NCI-H446 treated with DMSO at 0.1 percent for 48 hours (cell line): ENCODE measurements around the gene ITIH1.
"Not testable (repeated sequence)": the region's sequence is repeated elsewhere in the genome, so short reads cannot be mapped to it uniquely, and the experiment has no call there.

Source experiments
- DNase-seq: peaks from one replicate; lab custom pipeline; 2025; lab: John Stamatoyannopoulos, UW

ITIH1 gene

DNA sequence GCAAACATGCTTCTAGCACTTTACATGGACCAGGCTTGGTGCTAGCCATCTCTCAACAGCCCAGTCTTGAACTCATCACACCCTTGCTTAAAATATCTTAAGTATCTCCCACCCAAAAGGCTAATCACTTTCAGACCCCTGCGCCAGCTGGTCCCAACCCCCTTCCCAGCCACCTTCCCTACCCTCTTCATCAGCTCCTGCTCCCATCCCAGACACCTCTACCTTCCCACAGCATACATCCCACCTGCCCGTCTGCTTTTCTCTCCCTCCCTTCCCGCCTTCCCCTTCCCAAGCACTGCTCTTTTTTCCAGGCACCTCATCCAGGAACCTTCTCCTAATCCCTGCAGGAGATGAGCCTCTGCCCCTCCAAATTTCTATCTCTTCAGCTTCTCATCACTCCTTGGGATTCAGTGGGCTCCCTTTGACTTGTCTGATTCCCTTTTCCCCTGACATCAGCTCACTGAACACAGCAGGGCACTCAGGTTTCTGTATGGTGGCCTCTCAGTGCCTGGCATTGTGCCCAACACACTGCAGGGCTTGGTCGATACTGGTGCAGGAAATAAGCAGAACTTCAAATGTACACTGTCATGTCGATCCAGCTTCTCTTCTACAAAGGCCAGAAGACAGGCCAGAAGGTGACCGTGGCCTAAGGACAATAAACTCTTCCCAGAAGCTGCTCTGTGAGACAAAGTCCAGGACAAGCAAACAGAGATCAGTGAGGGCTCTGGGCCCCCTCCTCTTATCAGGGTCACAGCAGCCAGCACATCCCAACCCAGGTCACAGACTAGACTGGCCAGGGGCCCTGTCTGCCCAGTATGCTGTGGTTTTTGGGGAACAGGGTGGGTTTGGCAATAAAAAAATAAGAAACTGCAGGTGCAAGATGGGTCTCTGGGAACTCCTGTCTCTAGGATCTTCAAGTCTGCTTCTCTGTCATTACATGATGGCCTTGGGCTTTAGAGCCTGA lies 2.2 kb upstream of the ITIH1 start:
- DNase-seq = no peak

DNA sequence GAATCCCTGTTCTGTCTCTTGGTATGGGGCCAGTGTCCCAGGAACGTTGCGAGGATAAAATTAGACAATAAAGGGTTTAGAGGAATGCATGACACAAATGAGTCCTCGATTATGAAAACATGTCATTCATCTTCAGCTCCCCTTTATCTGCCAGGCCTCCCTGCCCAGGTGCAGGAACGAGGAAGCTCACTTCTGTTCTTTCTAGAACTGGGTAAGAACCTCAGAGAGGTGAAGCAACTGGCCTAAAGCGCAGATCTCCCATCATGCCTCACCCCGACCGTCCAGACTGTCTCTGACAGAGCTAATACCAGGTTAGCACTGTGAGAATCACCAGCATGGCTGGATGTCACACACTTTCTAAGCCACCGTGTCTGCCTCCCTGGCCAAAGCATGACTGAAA lies 1.5 kb upstream of the ITIH1 start:
- no peak for DNase-seq

DNA sequence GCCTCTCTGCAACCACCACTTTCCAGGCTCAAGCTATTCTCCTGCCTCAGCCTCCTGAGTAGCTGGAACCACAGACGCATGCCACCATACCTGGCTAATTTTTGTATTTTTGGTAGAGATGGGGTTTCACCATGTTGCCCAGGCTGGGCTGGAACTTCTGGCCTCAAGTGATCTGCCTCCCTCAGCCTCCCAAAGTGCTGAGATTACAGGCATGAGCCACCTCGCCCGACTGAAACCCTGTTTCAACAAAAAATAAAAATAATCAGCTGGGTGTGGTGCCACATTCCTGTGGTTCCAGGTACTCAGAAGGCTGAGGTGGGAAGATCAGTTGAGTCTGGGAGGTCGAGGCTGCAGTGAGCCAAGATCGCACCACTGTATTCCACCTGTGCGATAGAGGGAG lies 913 bp upstream of the ITIH1 start:
- not testable (repeated sequence) for DNase-seq

DNA sequence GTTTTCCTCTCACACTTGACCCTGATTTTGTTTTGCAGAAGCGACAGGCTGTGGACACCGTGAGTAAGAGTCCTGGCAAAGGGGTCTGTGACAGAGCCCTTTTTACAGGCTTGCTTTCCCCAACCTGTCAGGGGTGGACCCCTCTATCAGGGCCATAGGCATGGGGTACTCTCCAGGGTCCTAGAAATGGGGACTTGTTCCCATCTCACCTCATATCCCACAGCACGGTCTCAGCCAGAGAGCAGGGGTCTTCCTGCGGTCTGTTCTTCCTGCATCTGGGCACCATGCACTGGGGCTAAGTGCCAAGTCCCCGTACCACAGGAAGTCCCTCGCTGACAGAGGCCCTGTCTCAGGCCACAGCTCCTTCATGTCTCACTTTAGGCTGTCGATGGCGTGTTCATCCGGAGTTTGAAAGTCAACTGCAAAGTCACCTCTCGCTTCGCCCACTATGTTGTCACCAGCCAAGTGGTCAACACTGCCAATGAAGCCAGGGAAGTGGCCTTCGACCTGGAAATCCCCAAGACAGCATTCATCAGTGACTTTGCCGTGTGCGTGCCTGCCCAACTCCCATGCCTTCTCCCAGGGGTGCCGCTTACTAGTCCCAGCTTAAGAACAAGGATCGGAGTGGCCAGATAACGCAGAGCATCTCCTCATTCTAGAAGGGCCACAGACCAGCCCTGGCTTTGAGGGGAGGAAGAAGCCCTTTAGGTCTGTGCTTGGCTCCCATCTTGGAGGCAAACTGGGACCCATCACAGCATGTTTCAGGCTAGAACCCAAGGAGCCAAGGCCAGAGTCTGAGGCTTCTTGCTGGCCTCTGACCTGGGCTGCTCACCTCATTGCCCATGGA lies 783 bp downstream of the ITIH1 start:
- no peak for DNase-seq

DNA sequence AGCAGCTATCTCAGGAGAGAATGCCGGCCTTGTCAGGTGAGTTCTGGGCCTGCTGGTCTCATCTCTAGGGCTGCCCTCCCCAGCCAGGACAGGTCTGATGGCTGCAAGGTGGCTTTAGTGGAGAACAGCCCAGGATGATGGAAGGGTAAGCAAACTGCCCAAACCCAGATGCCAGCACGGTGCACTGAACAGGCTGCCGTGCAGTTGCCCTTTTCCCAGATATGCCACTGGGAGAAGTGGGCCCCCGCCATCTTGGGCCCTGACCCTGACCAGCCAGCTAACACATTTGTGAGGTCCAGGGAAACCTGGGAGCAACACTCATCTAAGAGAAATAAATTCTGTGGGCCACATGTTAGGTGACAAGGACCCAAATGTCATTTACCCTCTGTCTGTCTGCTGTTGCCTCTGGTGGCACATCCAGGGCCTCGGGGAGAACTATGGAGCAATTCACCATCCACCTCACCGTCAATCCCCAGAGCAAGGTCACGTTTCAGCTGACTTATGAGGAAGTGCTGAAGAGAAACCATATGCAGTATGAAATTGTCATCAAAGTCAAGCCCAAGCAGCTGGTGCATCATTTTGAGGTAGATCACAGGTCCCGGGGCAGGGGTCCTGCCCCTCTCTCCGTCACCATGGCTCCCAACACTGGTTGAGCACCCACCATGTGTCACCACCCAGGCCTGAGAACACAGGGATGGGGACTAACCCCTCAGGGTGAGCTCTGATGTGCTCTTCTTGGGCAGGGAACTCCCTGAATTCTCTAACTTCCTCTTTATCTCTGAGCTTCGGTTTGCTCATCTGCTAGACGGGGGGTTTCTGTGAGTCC lies 1.8 kb downstream of the ITIH1 start:
- DNase-seq = no peak

DNA sequence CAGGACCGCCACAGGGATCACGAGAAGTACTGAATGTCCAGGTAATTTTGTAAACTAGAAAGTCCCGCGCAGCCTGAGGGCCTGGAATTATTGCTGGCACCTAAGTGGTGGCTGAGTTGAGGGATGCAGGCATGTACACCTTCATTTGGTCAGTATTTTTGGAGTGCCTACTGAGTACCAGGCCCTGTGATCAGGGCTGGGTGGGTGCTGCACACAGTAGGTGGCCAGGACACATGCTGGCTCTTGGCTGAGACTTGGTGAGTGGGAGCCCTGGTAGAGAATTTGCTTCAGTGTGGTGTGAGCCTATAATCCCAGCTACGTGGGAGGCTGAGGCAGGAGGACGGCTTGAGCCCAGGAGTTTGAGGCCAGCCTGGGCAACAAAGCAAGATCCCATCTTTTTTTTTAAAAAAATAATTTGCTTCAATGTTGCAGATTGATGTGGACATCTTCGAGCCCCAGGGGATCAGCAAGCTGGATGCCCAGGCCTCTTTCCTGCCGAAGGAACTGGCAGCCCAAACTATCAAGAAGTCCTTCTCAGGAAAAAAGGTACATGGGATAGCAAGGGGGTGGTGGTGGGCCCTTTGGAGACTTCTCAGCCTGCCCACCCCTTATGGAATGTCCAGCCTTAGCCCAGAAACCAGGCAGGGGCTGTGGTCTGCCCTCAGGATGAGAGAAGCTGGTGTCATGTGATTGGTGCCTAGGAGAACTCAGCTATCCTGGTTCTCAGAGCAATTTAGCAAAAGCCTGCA lies 2.6 kb downstream of the ITIH1 start:
- no peak for DNase-seq

DNA sequence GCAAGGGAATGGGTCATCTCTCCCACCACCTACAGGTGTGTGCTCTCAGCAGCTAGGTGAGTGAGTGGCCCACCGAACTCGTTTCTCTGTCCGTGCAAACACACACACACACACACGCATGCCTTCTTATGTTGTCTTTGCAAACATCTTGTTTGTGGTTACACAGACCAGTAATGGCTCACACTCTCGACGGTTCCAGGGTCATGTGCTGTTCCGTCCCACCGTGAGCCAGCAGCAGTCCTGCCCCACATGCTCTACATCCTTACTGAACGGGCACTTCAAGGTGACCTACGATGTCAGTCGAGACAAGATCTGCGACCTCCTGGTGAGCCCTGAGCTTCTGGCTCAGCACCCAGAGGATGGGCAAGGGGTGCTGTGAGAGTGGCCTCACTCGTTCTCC lies 4.3 kb downstream of the ITIH1 start:
- DNase-seq = no peak

DNA sequence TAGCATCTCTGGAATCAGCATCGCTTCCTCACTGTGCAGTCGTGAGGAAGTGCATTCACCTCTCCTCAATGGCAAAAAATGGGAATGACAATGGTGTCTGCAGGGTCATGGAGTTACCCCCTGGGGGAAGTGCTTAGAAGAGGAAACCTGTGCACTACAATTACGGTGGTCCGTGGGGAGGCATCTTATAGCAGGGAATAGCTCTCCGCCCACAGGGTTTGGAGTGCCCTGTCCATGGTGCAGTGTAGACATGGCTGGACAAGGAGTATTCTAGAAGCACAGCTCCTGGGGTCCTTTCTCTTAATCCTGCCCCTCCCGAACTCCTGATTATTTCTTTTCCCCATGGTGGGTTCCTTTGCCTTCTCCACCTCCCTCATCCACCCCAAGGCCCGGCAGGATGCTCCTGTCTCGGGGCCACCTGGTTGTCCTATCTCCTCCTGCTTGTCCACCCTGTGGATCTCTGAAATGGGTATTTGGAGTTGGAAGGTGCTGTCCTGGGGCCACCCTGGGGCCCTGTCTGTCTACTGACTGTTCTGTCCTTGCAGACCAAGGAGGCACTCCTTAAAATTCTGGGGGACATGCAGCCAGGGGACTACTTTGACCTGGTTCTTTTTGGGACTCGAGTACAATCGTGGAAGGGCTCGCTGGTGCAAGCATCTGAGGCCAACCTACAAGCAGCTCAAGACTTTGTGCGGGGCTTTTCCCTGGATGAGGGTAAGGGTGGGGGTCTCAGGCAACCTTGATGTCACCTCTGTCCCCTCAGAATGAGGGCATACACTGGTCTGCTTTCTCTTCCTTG lies 5.2 kb downstream of the ITIH1 start:
- DNase-seq = no peak

DNA sequence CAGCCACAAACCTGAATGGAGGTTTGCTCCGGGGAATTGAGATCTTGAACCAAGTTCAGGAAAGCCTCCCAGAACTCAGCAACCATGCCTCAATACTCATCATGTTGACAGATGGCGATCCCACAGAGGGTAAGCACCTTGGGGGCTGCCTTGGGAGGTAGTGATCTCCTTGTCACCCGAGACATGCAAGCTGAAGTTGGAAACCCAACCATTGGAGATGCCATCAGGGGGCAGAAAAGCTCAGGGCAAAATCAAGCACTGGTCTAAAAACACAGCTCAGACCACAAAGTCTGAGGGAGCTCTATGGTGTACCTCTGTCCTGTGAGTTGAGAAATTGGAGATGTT lies 5.8 kb downstream of the ITIH1 start:
- DNase-seq = no peak

DNA sequence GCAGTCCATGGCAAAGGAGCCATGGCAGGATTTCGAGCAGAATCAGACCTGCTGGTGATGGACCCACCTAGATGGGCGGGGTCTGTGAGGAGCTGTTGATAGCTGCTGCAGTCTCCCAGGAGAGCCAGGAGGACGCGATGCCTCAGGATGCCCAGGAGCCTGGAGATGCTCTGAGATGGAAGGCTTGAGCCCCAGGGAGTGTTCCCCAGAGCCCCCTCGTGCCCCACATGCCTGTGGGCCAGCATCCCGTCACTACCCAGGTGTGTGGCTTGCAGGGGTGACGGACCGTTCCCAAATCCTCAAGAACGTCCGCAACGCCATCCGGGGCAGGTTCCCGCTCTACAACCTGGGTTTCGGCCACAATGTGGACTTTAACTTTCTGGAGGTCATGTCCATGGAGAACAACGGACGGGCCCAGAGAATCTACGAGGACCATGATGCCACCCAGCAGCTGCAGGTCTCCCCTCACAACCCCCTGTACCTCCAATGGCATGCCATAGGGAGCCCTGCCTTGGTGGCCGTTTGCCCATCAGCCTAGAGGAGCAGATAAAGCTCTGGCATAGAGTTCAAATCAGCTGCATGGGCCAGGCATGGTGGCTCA lies 6.7 kb downstream of the ITIH1 start:
- no peak for DNase-seq

DNA sequence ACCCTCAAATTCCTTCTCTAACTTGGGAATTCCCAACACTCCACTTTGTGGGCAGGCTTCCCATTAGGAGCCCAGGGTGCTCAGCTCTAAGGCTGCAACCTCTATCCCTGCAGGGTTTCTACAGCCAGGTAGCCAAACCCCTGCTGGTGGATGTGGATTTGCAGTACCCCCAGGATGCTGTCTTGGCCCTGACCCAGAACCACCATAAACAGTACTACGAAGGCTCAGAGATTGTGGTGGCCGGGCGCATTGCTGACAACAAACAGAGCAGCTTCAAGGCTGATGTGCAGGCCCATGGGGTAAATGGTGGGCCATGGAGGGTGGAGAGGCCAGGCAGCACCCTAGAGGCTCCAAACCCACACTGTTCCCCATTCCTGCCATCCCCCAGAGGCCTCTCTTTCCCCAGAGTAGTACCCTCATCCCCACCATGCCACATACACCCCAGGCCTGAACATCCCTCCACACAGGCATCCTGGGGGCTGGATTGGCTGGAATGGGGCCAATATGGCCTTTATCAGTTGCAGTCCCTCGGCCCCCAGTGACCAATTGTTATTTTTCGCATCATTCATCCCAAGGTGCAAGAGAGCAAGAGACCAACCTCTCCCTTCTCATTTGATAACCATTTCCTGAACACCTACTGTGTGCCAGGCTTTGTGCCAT lies 7.7 kb downstream of the ITIH1 start:
- no peak for DNase-seq

DNA sequence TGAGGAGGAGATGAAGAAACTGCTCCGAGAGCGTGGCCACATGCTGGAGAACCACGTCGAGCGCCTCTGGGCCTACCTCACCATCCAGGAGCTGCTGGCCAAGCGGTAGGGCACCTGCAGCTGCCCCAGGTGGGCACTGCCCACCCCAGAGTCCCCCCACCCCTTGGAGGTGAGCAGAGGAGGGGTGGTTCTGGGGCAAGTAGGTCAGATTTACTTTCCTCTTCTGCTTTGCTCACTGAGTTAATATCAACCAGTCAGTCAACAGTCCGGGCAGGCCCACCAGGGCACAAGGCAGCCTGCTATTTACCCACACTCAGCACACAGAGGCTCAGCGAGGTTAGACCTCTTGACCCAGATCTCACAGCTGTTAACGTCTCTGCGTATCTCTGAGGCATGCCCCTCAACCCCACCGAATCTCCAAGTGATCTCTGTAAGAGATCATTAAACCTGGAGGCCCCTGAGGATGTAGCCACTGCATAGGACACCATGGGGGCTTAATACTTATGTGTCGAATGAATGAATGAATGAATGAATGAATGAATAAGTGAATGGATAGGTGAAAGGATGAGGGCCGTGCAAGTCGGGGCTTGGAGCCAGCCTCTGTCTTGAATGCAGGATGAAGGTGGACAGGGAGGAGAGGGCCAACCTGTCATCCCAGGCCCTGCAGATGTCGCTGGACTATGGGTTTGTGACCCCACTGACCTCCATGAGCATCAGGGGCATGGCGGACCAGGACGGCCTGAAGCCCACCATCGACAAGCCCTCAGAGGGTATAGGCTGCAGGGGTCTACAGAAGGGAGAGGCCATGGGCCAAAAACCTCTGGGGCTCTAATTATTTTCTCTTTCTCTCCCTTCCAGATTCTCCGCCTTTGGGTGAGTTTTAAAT lies 9.2 kb downstream of the ITIH1 start:
- DNase-seq = no peak

DNA sequence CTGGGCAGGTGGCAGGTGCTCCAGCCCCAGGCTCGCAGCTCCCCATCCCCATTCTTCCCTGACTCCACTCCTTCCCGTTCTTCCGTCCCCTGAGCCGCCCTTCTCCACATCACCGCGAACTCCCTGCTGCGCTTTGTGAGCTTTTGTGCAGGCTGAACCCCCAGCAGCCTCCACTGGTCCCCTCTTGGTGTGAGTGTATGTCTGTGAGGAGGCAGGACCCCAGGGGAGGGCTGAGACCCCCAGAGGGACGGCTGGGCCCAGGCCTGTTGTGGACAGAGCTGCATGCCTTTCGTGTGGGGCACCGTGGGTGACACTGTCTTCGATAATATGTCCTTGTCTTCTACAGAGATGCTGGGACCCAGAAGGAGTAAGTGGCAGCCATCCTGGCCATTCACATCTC lies 9.8 kb downstream of the ITIH1 start:
- DNase-seq = no peak

DNA sequence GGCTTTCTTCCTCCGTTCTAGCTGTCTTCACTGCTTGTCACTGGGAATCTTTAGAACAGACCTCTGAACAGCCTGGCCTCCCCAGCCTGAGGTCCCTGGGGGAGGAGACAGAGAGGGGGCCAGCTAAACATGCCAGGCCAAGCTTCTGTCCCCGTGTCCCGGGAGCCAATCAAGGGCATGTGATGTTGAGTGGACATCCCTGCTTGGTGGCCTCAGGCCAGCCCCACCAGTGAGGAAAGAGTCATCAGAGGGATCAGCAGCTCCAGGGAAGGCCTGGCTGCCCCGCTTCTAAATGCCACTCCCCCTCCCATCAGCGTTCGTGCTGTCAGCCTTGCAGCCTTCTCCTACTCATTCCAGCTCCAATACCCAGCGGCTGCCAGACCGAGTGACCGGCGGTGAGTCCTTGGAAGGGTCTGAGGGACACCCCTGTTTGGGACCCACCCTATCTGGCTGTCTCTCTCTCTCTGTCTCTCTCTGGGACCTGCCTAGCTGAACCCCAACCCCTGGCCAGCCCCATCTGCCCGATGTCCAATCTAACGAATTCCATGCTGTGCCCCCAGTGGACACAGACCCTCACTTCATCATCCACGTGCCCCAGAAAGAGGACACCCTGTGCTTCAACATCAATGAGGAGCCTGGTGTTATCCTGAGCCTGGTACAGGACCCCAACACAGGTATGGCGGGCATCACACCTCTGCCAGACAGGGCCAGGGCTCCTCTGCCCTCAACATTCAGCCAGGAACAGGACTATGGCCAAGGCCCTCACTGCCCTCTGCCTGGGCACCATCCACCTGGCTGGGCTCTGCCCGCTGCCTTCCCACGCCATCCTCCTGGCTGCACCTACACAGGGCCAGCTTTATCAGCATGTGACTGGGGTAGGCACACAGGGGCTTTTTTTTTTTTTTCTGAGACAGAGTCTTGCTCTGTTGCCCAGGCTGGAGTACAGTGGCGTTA lies 10.6 kb downstream of the ITIH1 start:
- no peak for DNase-seq

DNA sequence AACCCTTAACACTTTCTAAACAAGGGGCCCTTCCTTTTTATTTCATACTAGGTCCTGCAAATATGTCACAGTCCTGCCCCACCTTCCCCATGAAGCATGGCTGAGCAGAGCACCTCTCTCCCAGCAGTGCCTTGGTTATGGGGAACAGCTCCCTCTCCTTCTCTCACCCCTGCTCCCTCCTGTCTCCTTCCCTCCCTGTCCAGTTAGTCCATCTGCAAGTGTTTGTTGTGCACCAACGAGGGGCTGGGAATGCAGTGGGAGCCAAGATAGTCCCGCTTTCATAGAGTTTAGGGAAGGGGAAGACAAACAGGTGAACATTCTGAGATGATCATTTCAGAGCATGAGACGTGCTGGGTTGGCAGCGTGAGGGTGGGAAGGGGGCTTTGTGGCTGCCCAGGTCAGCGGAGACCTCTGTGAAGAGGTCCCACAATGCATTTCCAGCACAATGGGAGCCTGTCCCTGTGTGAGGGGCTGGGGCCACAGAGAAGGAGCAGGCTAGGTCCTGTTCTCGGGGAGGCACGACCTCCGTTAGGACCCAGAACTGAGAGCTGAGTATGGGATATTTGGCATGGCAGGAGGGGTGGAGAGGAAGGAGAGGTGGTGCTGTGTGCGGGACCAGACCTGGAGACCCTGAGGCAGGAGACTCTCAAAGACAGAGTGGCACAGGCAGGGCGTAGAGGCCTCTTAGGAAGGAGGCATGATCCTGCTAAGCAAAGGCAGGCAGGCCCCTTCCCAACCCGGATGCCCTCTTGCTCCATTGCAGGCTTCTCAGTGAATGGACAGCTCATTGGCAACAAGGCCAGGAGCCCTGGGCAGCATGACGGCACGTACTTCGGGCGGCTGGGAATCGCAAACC lies 11.7 kb downstream of the ITIH1 start:
- DNase-seq = no peak

DNA sequence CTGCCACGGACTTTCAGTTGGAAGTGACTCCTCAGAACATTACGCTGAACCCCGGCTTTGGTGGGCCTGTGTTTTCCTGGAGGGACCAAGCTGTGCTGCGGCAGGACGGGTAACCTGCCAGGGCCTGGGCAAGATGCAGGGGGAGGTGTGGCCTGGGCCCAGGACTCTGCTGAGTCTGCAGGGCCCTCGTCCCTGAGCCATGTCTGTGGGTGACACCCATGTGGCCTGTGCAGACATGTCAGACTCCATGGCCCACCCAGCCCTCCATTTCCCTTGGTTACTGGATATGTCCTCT lies 12.3 kb downstream of the ITIH1 start:
- DNase-seq = no peak

DNA sequence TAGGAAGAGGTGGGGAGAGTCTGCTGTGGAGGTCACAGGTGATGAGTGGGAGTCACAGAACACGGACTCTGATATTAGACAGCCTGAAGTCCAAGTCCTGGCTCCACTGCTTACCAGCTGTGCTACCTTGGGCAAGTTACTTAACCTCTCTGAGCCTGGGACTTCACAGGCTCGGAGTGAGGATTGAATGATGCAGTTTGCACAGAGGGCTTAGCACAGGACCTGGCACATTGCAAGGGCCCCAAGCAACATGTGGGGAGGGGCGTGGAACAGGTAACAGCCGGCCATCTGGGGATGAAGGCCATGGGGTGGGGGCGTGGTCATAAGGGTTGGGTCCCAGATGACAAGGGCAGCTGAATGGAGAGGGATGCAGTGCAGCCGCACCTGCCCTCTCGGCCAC lies 12.9 kb downstream of the ITIH1 start:
- no peak for DNase-seq
